Umbilical cord (tissue), 2 donors: ENCODE data around the gene RAB36. TPM values are rescaled to one million over a fixed set of nuclear protein-coding genes. Genes with fewer than 3 reads are reported as not detected.

Experiments
- DNase-seq: peaks from one replicate; pipeline ENCODE4 v3.0.0-alpha.2; 2015; ENCODE audit warnings: low spot score
- total RNA-seq: library from RNA; depleted of rRNA; stranded (reverse); fragments of >200 nt; gene quantifications from one replicate; pipeline ENCODE4 v1.2.3, GENCODE V29; 2014; ENCODE audit warnings: low replicate concordance; ENCODE audit not compliant: insufficient read depth

RAB36 gene
- total RNA-seq, result 1.7 TPM

- peak; percentile 98 for DNase-seq
Measured at GRCh38 chr22:23144932-23145877, at the start of gene RAB36. Gene RAB36, plus strand, starts transcription at chr22:23145477. Its CDS starts 1,140 bp downstream, at chr22:23146617.

- no peak for DNase-seq
Measured at GRCh38 chr22:23095733-23096342, 49.4 kb upstream of the RAB36 start.

GRCh38 chr22:23097412-23098229 lies 47.7 kb upstream of the RAB36 start:
- no peak for DNase-seq

GRCh38 chr22:23098230-23098705 lies 47.0 kb upstream of the RAB36 start:
- peak; percentile 20 for DNase-seq

- DNase-seq, result no peak
Measured at GRCh38 chr22:23098718-23099530, 46.4 kb upstream of the RAB36 start.

GRCh38 chr22:23099531-23099804 lies 45.8 kb upstream of the RAB36 start:
- no peak for DNase-seq

- DNase-seq, result no peak
Measured at GRCh38 chr22:23100124-23100801, 45.0 kb upstream of the RAB36 start.

- DNase-seq, result no peak
Measured at GRCh38 chr22:23101524-23101923, 43.8 kb upstream of the RAB36 start.

GRCh38 chr22:23102002-23102655 lies 43.1 kb upstream of the RAB36 start:
- DNase-seq, result no peak

GRCh38 chr22:23102776-23103175 lies 42.5 kb upstream of the RAB36 start:
- no peak for DNase-seq

- DNase-seq, result no peak
Measured at GRCh38 chr22:23103199-23103954, 41.9 kb upstream of the RAB36 start.

GRCh38 chr22:23104187-23104971 lies 40.9 kb upstream of the RAB36 start:
- no peak for DNase-seq

- DNase-seq, result no peak
Measured at GRCh38 chr22:23105304-23105703, 40.0 kb upstream of the RAB36 start.

- no peak for DNase-seq
Measured at GRCh38 chr22:23105919-23106318, 39.4 kb upstream of the RAB36 start.

GRCh38 chr22:23106344-23106743 lies 38.9 kb upstream of the RAB36 start:
- DNase-seq, result no peak

- DNase-seq, result peak; percentile 25
Measured at GRCh38 chr22:23106906-23107367, 38.3 kb upstream of the RAB36 start.

GRCh38 chr22:23107487-23108248 lies 37.6 kb upstream of the RAB36 start:
- no peak for DNase-seq
